NCI-H1694 treated with DMSO at 0.1 percent for 48 hours (cell line): ENCODE results near the gene MAN1B1.
"Not testable (repeated sequence)": the region's sequence is repeated elsewhere in the genome, so short reads cannot be mapped to it uniquely, and the experiment has no call there.

Source experiments
- DNase-seq: peaks from one replicate; lab custom pipeline; 2025; lab: John Stamatoyannopoulos, UW

Gene MAN1B1

DNA sequence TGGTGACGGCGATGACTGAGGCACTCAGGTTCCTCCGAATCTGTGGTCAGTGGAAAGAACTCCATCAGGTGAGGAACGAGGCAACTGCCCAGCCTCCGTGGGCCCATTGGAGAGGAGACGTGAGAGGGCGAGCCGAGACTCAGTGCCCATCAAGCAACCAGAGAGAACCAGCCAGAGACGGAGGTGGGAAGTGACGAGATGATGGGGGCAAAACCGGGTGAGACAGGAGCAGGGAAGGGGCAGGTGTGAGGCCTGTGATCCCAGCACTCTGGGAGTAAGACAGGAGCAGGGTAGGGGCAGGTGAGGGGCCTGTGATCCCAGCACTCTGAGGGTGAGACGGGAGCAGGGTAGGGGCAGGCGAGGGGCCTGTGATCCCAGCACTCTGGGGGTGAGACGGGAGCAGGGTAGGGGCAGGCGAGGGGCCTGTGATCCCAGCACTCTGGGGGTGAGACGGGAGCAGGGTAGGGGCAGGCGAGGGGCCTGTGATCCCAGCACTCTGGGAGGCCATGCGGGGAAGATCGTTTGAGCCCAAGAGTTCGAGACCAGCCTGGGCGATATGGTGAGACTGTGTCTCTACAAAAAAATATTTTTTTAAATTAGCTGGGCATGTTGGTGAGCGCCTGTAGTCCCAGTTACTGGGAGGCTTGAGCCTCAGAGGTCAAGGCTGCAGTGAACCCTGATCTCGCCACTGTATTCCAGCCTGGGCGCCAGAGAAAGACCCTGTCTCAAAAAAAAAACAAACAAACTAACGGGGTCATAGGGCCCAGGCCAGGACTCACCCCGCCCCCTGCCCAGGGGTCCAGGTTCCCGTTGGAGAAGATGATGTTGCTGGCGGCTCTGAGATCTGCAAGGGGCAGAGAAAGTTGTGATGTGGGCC is 24.4 kb downstream of the MAN1B1 start:
- no peak for DNase-seq

DNA sequence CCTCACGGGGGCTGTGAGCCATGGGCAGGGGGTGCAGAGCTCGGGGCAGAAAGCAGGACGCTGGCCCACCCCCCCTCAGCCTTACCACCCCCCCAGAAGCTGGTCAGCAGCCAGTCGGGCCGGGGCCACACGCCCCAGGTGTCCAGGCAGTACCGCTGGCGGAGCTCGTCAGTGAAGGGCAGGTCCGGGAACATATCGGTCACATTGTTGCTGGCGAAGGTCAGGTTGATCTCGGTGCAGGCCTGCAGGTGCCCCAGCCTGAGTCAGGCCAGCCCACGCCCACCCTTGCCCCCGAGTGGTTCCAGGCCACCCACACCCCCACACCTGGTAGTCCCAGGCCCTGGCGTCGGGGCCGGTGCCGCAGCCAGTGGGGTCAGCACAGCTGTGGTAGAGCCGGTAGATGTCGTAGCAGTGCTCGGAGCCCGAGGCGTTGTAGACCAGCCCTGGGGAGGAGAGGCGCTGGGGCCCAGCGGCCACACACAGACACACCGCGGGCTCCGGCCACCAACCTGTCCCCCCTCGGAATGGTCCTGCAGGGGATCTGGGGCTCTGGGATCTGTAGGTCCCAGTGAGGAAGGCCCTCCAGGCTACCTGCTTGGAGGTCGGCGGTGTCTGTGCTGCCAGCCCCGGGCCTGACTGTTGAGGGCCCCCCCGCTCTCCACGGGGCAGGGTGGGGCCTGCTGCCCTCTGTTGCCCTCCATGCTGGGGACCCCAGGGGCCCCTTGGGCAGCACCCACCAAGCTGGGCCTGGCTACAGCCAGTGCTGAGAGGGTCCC is 25.2 kb downstream of the MAN1B1 start:
- DNase-seq = no peak

DNA sequence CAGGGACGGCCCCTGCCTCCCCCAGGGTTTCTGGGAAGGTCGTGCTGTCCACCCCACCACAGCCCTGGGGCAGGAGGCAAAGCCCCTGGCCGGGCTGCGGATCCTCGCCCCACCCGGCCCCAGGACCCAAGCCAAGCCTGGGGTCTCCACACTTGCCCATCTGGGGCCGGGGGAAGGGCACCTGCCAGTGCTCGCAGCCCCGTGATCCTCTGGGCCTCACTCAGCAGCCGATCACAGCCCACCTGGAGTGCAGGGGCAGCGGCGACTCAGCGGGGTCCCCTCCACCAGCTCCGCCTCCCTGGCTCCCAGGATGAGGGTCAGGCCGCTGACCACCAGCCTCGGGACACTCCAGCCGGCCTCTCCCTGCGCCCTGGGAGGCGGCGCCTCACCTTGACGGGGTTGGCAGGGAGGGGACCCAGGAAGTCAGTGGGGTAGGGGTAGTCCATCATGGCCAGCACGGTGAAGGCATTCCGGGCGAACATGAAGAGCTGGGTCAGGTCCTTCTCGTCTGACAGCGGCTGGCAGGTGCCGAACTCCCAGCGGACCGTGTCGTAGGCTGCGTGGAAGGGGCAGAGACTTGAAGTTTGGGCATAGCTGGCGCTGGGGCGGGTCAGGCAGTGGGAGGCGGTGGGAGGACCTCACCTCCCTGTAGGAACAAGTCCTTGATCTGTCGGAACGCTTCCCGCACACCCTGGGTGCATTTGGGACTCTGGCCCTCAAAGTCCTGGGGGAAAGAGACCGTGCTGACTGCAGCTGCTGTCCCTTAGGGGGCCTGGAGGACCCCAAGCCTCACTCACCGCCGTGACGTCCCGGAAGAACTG is 26.0 kb downstream of the MAN1B1 start:
- no peak for DNase-seq

DNA sequence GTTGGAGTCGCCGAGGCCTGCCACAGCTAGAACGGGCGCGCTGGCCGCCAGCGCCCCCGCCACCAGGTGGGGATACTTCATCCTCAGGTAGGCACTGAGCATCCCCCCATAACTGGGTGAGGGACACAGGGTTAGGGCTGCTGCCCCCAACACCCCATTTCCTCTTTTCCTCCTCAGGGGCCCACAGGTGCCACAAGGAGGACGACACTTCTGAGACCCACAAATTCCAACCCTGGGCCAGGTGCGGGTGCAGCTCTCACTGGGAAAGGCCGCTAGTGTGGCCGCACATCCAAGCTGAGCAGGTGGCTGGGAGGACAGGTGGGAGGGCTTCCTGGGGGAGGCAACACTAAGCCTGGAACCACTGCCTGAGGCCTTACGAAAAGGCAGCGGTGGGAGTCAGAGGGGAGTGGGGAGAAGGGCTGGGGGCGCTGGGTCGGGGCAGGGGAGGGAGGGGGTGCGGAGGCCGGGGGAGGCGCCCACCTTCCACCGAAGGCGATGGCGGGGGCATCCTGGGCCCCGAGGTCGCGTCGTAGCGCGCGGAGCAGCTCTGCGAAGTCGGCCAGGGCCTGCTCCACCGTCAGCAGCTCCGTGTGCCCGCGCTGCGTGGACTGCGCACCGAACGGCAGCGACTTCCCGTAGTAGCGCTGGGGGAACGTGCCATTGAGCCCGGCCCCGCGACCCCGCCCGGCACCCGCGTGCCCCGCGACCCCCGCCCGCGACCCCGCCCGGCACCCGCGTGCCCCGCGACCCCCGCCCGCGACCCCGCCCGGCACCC is 26.8 kb downstream of the MAN1B1 start:
- DNase-seq = no peak

DNA sequence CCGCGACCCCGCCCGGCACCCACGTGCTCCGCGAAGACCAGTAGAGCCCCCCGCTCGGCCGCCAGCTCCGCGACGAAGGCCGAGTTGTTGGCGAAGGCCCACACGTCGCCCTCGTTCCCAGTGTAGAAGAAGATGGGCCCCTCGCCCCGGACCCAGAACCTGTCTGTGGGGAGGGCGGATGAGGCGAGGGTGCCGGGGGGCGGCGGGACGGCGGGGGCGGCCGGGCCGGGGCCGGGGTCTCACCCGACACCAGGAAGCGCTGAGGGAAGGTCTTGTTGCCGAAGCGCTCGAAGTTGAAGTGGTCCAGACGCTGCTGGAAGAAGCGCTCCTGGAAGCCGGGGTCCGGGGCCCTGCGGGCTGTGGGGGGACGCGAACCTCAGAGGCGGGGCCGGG is 27.4 kb downstream of the MAN1B1 start:
- DNase-seq = no peak

DNA sequence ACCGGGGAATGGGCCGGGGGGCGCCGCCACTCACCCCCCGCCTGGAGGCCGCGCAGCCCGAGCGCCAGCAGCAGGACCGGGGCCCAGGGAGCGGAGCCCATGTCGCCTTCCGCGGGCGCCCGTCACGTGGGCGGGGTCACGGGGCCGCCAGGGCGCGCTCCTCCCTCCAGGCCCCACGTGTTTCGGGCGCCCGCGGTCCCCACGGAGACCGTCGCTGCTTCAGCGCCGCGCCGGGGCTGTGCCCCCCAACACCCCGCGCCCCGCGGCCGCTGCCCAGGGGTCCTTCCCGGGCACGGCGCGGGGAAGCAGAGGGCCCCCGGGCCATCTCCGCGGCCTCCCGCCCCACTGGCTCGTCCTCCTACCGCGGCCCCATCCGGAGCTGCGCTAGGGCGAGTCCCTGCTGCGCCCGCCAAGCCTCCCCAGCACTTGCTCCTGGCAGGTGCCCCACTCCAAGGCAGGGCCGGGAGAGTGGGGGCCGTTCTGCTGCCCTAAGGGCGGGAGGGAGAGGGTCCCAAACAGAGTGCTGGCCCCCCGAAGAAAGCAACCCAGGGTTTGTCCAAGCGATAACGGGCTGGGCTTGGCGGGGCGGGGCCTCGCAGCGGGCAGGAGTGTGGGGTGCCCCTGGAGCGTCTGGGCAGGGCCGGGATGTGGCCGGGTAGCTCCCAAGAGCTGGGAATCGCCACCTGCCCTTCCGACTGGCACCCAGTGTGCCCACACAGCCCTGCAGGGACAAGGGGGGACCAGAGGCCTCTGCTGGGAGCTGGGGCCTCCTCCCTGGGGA is 28.0 kb downstream of the MAN1B1 start, which contains the start of gene DPP7:
TSS of gene DPP7 (minus strand) at position 121 of the 781 bp plus-strand sequence. CDS start at position 101, 20 bp downstream.
- DNase-seq = peak; percentile 7

DNA sequence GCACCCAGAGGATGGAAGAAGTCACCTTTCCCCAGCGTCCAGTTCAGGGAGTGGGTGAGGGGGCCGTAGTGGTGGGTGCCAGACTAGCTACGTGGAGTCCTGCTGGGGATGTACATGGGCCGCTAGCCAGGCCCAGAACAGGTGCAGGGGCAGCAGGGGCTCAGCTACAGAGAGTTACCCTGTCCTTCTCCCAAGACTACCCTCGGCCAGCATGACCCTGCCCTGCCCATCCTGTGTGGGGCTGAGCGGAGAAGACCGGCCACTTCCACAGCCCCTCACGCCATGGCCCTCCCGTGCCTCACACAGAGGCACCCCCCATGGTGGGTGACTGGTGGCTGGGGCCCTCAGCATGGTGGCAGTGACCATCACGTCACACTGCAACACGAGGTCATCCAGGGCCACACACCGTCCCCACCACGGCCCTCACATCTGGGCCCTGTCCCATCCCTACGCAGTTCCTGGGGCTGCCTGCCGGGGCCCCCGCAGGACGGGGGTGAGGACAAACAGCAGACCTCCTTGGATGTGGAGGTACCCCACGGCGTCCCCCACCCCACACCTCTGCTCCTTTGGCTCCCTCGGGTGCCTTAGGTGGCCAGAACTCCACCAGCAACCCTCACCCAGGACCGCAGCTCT is 28.7 kb downstream of the MAN1B1 start:
- DNase-seq = no peak

DNA sequence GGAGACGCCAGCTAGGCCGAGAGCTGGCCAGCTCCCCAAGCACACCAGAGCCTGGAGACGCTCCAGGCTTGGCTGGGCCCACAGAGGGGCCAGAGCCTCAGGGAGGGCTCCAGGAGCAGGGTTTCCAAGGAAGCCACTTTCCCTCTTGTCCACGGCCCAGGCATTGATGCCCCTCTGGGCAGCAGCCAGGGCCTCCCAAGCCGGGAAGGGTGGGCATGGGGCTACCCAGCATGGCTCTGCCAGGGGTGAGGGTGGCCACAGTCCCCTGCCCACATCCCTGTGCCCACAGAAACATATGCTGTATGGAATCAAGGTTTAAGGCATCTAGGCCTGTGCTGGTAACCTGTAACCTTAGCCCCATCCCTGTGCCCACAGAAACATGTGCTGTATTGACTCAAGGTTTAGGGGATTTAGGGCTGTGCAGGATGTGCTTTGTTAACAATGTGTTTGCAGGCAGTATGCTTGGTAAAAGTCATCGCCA is 29.3 kb downstream of the MAN1B1 start:
- no peak for DNase-seq

DNA sequence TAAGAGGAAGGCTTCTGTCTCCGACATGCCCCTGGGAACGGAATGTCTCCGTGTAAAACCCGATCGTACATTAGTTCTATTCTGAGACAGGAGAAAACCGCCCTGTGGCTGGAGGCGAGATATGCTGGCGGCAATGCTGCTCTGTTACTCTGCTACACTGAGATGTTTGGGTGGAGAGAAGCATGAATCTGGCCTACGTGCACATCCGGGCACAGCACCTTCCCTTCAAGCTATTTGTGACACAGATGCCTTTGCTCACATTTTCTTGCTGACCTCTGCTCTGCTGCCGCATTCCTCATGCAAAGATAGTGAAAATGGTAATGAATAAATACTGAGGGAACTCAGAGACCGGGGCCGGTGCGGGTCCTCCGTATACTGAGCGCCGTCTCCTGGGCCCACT is 29.9 kb downstream of the MAN1B1 start:
- DNase-seq = no peak

DNA sequence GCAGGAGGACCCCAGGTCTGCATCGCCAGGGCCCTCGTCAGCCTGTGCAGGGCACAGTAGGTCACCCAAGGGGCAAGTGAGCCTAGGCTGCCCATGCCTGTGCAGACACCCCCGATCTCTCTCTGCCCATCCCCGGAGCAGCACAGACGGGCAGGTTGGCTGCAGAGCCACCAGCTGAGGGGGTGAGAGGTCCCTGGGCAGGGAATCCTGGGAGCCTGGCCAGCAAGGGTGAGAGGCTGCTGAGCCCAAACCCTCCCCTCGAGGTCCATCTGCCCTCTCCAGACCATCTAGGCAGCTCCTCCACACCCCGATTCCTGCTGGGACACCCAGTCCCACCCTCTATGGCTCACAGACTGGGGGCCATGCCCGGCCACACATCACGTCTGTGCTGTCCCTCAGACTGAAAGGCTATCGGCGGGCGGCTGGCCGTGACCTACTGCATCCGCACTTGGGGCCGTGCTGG is 30.5 kb downstream of the MAN1B1 start:
- DNase-seq = no peak

DNA sequence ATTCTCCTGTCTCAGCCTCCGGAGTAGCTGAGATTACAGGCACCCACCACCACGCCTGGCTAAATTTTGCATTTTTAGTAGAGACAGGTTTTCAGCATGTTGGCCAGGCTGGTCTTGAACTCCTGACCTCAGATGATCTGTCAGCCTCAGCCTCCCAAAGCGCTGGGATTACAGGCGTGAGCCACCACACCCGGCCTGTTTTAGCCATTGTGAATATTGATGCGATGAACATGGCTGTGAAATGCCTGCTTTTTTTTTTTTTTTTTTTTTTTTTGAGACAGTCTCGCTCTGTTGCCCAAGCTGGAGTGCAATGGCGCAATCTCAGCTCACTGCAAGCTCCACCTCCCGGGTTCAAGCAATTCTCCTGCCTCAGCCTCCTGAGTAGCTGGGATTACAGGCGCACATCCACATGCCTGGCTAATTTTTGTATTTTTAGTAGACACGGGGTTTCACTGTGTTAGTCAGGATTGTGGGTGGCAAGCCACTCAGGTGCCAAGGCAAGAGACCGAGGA is 31.4 kb downstream of the MAN1B1 start:
- DNase-seq = not testable (repeated sequence)

DNA sequence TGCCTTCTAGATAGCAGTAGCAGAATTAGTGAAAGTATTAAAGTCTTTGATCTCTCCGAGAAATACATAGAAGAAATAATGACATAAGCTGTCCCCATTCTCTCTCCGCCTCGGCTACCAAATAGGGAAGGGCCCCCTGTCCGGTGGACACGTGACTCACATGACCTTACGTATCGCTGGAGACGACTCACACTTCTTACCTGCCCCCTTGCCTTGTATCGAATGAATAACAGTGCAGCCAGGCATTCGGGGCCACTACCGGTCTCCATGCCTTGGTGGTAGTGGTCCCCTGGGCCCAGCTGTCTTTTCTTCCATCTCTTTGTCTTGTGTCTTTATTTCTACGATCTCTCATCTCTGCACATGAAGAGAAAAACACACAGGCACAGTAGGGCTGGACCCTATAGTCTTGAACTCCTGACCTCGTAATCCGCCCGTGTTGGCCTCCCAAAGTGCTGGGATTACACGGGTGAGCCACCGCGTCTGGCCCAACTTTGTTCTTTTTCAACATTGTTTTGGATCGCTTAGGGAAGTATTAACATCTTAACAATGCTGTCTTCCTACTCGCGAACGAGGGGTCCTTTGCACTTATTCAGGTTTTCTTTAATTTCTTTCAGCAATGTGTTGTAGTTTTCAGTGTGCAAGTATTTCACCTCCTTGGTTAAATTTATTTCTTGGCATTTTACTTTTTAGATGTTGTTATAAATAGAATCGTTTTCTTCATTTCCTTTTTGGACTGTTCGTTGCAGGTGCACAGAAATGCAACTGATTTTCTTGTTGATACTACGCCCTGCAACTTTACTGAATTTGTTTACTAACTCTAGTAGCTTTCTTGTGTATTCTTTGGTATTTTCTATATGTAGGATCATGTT is 35.4 kb downstream of the MAN1B1 start:
- DNase-seq = not testable (repeated sequence)

DNA sequence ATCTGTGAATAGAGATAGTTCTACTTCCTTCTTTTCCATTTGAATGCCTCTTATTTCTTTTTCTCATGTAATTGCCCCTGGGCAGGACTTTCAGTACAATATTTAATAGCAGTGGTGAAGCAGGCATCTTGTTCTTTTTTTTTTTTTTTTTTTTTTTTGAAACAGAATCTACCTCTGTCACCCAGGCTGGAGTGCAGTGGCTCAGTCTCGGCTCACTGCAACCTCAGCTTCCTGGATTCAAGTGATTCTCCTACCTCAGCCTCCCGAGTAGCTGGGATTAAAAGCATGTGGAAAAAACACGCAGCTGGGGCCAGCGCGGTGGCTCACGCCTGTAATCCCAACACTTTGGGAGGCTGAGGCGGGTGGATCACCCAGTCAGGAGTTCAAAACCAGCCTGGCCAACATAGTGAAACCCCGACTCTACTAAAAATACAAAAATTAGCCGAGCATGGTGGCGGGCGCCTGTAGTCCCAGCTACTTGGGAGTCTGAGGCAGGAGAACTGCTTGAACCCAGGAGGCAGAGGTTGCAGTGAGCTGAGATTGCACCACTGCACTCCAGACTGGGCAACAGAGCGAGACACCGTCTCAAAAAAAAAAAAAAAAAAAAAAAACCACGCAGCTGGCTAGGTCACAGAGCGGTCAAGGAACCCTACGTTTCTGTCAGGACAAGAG is 36.1 kb downstream of the MAN1B1 start:
- not testable (repeated sequence) for DNase-seq

DNA sequence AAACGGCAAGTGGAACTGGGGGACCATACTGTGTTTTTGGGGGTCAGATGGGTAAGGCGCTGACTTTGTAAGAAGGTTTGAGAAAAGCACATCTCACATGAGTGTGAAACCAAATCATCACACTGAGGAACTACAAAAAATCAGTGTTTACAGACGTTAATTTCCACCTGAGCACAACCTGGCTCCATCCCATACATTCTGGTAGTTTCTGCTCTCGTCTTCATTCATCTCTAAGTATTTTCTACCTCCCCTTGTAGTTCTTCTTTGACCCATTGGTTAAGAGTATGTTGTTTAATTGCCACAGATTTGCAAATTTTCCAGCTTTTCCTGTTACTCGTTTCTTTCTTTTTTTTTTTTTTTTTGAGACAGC is 36.7 kb downstream of the MAN1B1 start:
- no peak for DNase-seq

DNA sequence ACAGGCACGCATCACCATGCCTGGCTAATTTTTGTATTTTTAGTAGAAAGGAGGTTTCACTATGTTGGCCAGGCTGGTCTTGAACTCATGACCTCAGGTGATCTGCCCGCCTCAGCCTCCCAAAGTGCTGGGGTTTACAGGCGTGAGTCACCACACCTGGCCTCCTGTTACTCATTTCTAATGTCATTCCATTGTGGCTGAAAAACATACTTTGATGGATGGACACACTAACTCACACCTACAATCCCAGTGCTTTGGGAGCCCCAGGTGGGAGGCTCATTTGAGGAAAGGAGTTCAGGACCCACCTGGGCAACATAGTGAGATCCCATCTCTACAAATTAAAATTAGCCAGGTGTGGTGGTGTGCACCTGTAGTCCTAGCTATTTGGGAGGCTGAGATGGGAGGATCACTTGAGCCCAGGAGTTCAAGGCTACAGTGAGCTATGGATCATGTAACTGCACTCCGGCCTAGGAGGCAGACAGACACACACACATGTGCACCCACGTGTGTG is 37.2 kb downstream of the MAN1B1 start:
- not testable (repeated sequence) for DNase-seq

DNA sequence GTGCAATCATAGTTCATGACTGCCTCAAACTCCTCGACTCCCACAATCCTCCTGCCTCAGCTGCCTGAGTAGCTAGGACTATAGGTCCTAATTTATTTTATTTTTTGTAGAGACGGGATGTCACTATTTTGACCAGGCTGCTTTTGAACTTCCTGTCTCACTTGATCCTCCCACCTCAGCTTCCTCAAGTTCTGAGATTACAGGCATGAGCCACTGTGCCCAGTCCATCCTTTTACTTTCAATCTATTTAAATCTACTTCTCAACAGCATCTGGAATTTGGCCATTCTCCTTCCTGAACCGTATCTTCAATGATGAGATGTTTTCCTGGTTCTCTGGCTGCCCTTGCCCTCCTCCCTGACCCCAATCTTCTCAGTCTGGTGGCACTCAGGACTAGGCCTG is 40.0 kb downstream of the MAN1B1 start:
- no peak for DNase-seq

DNA sequence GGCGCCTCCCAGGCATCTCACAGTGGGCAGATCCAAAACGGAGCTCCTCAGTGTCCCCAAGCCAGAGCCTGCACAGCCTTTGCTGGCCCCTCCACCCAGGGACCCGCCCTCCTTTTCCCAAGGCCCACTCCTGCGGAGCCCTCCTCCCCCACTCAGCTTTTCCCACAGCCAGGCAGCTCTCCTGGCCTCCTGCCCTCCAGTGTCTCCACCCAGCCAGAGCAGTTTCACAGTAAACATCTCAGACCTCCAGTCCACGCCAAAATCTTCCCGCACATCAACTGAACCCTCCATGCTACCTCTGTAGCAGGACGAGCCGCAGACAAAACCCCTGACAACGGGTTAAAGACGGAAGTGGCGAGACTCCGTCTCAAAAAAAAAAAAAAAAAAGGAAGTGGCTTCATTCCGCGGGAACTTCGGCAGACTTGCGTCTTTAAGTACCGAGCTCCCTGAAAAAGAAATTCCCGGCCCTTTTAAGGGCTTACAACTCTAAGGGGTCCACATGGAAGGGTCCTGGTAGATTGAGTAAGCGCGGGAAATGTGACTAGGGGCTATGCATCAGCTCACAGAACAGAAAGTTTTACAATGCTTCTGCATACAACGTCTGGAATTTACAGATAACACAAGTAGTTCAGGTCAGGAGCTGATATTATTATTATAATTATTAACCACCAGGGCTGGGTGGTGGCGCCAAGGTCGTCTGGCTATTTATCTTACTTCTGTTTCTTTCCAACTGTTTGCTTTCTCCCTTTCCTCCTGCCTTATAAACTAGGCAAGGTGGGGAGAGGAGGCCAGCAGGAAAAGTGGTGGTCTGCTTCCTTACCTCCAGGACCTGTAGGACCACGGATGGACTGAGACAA is 40.7 kb downstream of the MAN1B1 start:
- no peak for DNase-seq
